Measurements from ENCODE around the gene BMP7.

The BMP7 gene

GRCh38 chr20:57263801-57264792 is 2.3 kb downstream of the BMP7 start:
- Histone ChIP-seq H3K27ac (ENCODE audit: low read length) (no peak overlapping the region), H3K4me3 (ENCODE audit: low read depth in 1 of 2, low read length in 2 of 2) (peak overlapping the region in 1 of 2 donors; percentile 16)

DNA sequence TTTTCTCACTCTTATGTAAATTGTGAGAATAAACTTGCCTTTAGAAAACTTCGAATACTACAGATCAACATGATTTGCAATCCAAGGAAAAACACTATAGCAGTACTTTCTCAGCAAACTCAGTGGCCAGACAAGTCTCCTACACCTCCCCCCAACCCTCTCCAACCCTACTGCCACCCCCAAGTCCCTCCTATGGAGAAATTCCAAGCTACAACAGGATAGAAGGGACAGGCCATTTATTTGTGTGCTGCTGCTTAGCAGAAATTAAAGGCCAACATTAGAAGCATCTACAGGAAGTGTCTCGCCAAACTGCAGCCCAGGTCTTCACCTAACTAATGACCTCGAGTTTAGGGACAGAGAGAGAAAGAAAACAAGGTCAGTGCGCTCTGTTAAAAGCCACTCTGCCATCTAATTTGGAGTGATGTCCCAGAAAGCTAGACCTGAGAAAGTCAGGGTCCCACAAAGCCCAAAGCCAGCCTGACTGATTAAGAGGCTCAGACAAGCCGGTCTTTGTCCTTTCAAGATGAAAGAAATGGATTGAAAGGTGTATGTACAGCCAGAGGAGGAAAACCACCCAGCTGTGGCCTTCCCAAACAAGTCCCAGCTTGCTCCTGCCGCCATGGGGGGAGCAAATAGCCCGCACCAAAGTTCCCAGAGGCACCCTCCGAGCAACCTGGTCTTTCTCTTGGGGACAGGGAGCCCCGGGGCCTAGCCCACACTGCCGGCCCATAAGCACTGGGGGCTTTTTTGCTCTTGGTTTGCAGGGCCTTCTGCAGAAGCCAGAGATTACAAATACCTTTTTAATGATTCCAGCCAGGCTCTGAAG is 3.4 kb downstream of the BMP7 start:
- H3K27ac ChIP-seq (ENCODE audit: low read length): no peak overlapping the region
- H3K9me3 ChIP-seq (ENCODE audit: control insufficient read depth in 1 of 2, low read length in 2 of 2): no peaks in the 10 kb centered on the region
- H3K4me3 ChIP-seq (ENCODE audit: low read depth in 1 of 2, low read length in 2 of 2): no peak overlapping the region
- H3K4me1 ChIP-seq (ENCODE audit: control insufficient read depth in 1 of 2, insufficient read depth in 2 of 2, low read length in 2 of 2): peaks cover 0 to 28% of the 10 kb centered on the region in 2 donors
- H3K27me3 ChIP-seq (ENCODE audit: low read depth, low read length): peaks cover 24% of the 10 kb centered on the region
- no peaks in the 10 kb centered on the region for H3K36me3 ChIP-seq (ENCODE audit: control insufficient read depth in 1 of 2, insufficient read depth in 2 of 2, low read length in 2 of 2)

More at GRCh38 chr20:57263801-57264792, 2.3 kb downstream of the BMP7 start:
- Histone ChIP-seq H3K36me3 (ENCODE audit: control insufficient read depth in 1 of 2, insufficient read depth in 2 of 2, low read length in 2 of 2) (no peaks in the 10 kb centered on the region), H3K9me3 (ENCODE audit: control insufficient read depth in 1 of 2, low read length in 2 of 2) (no peaks in the 10 kb centered on the region), H3K4me1 (ENCODE audit: control insufficient read depth in 1 of 2, insufficient read depth in 2 of 2, low read length in 2 of 2) (peaks cover 0 to 28% of the 10 kb centered on the region in 2 donors), H3K27me3 (ENCODE audit: low read depth, low read length) (peaks cover 31% of the 10 kb centered on the region)

DNA sequence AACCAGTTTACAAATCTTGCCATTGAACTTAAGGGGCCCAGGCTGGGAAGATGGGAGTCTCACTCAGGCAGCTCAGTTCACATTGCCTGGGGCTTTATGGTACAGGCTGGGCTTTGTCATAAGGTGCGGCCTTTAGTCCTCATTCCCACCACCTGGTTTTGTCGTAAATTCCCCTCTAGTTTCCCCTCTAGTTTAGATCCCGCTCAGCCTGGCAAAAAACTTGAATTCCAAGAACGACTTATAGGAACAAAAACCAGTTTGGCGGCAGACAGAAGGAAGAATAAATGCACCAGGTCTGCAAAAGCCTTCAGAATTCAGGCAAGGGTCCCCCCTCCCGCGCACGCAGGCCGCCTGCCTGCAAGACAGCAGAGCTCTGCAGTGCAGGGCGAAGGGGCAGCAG is 4.1 kb downstream of the BMP7 start:
- H3K36me3 ChIP-seq (ENCODE audit: control insufficient read depth in 1 of 2, insufficient read depth in 2 of 2, low read length in 2 of 2): no peaks in the 10 kb centered on the region
- no peak overlapping the region for H3K27ac ChIP-seq (ENCODE audit: low read length)
- H3K9me3 ChIP-seq (ENCODE audit: control insufficient read depth in 1 of 2, low read length in 2 of 2): no peaks in the 10 kb centered on the region
- no peak overlapping the region for H3K4me3 ChIP-seq (ENCODE audit: low read depth in 1 of 2, low read length in 2 of 2)
- peaks cover 0 to 28% of the 10 kb centered on the region in 2 donors for H3K4me1 ChIP-seq (ENCODE audit: control insufficient read depth in 1 of 2, insufficient read depth in 2 of 2, low read length in 2 of 2)
- H3K27me3 ChIP-seq (ENCODE audit: low read depth, low read length): peaks cover 20% of the 10 kb centered on the region

GRCh38 chr20:57261457-57262251 is 4.8 kb downstream of the BMP7 start:
- Histone ChIP-seq H3K27ac (ENCODE audit: low read length) (no peak overlapping the region), H3K27me3 (ENCODE audit: low read depth, low read length) (peaks cover 13% of the 10 kb centered on the region), H3K4me3 (ENCODE audit: low read depth in 1 of 2, low read length in 2 of 2) (no peak overlapping the region), H3K9me3 (ENCODE audit: control insufficient read depth in 1 of 2, low read length in 2 of 2) (no peaks in the 10 kb centered on the region), H3K36me3 (ENCODE audit: control insufficient read depth in 1 of 2, insufficient read depth in 2 of 2, low read length in 2 of 2) (no peaks in the 10 kb centered on the region), H3K4me1 (ENCODE audit: control insufficient read depth in 1 of 2, insufficient read depth in 2 of 2, low read length in 2 of 2) (peaks cover 0 to 24% of the 10 kb centered on the region in 2 donors)

DNA sequence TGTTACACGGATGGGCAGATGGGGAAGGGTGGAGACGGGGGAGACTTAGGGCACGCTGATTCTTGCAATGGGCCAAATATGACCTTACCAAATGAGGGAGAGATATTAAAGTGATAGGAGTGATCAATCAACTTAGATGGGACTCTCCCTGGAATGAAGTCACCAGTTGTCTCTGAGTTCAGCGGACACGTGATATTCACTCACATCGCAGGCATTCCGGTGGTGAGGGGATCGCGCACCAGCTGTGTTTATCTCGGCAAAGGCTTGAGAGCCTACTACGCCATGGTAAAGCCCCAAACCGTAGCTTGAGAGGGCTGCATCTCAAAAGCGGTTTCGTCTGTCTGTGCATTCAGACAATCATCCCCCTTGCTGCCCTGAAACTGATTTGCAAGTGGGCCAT is 5.5 kb downstream of the BMP7 start:
- H3K27ac ChIP-seq (ENCODE audit: low read length): no peak overlapping the region
- peaks cover 11% of the 10 kb centered on the region for H3K27me3 ChIP-seq (ENCODE audit: low read depth, low read length)
- peaks cover 0 to 16% of the 10 kb centered on the region in 2 donors for H3K4me1 ChIP-seq (ENCODE audit: control insufficient read depth in 1 of 2, insufficient read depth in 2 of 2, low read length in 2 of 2)
- no peaks in the 10 kb centered on the region for H3K36me3 ChIP-seq (ENCODE audit: control insufficient read depth in 1 of 2, insufficient read depth in 2 of 2, low read length in 2 of 2)
- H3K4me3 ChIP-seq (ENCODE audit: low read depth in 1 of 2, low read length in 2 of 2): no peak overlapping the region
- H3K9me3 ChIP-seq (ENCODE audit: control insufficient read depth in 1 of 2, low read length in 2 of 2): no peaks in the 10 kb centered on the region

DNA sequence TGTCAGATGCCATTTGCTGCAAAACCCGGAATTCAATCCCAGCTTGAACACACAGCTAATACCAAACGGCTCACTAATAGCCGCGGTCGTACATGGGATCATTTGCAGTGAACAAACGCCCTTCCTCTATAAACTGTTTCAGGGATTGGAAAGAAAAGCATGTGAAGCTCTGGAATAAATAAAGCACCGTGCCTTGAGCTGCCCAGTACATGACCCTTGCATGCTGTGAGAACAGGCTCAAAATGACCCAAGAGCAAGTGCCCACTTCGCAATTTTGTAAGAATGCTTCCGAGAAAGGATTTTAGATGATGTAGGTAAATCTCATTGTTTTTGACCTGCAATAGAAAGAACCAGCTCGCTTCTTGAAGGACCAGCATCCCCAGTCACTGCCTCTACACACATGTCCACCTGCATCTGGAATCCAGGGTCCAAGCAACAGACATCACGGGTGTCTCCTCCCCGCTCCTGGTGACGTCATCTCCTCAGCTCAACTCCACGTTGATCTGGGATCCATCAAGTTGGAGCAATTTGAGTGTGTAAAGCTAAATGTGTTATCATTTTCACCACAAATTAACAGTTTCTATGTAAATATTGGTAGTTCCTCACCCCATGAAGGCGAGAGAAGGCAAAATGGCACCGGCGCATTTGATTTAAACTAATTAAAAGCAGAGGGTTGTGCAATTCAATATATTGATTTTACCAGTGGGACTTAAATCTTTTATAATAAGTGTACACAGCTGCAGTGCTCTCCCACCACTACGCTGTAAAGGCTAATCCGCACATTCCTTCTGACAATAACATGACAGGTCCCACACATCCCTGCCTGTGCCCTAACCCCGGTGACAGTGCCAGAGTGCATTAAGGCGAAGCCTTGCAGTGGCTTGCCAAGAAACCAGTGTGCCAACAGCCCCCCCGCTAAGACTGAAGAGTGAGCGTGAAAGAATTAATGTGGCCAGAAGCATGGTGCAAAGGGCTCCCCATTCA is 6.2 kb downstream of the BMP7 start:
- H3K4me3 ChIP-seq (ENCODE audit: low read depth in 1 of 2, low read length in 2 of 2): no peak overlapping the region

GRCh38 chr20:57259121-57259937 is 7.1 kb downstream of the BMP7 start:
- Histone ChIP-seq H3K27ac (ENCODE audit: low read length) (no peak overlapping the region), H3K9me3 (ENCODE audit: control insufficient read depth in 1 of 2, low read length in 2 of 2) (no peaks in the 10 kb centered on the region), H3K4me1 (ENCODE audit: control insufficient read depth in 1 of 2, insufficient read depth in 2 of 2, low read length in 2 of 2) (peaks cover 0 to 6% of the 10 kb centered on the region in 2 donors), H3K27me3 (ENCODE audit: low read depth, low read length) (peaks cover 7% of the 10 kb centered on the region), H3K4me3 (ENCODE audit: low read depth in 1 of 2, low read length in 2 of 2) (no peak overlapping the region), H3K36me3 (ENCODE audit: control insufficient read depth in 1 of 2, insufficient read depth in 2 of 2, low read length in 2 of 2) (no peaks in the 10 kb centered on the region)

More for the DNA sequence above, 6.2 kb downstream of the BMP7 start:
- Histone ChIP-seq H3K36me3 (ENCODE audit: control insufficient read depth in 1 of 2, insufficient read depth in 2 of 2, low read length in 2 of 2) (no peaks in the 10 kb centered on the region), H3K4me1 (ENCODE audit: control insufficient read depth in 1 of 2, insufficient read depth in 2 of 2, low read length in 2 of 2) (peaks cover 0 to 9% of the 10 kb centered on the region in 2 donors), H3K27me3 (ENCODE audit: low read depth, low read length) (peaks cover 7% of the 10 kb centered on the region), H3K9me3 (ENCODE audit: control insufficient read depth in 1 of 2, low read length in 2 of 2) (no peaks in the 10 kb centered on the region), H3K27ac (ENCODE audit: low read length) (no peak overlapping the region)

DNA sequence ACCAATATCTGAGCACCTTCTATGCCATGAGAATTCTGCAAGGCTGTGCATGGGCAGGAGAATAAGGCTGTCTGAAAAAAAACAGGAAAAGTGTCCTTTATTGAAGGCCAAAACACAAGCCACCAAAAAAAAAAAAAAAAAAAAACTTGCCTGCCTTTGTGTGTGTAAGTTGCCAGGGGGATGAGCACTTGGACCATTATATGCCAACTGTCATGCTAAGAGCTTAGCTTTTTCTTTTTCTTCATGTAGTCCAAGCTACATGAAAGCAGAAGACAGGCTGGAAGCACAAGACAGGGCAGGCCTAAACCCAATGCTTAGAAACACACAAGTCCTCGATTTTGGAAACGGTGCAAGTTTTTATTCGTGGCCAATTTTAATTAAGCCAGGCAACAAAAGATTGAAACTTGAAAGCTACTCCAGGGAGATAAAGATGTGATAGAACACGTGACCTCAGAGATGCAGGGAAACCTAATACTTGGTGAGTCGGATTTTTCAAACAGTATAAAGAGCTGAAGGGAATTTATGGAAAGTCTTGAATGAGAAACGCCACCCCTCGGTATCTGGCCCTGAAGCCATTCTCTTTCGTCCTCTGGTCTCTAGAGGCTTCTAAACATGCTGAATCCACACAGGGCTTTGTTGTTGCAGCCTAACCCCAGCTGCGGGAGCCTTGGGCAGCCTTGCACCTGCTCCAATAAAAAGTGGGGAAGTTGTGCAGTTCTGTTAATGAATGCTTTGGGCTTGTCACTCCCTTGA is 8.6 kb downstream of the BMP7 start:
- Histone ChIP-seq H3K27ac (ENCODE audit: low read length) (no peak overlapping the region), H3K36me3 (ENCODE audit: control insufficient read depth in 1 of 2, insufficient read depth in 2 of 2, low read length in 2 of 2) (no peaks in the 10 kb centered on the region), H3K9me3 (ENCODE audit: control insufficient read depth in 1 of 2, low read length in 2 of 2) (no peaks in the 10 kb centered on the region), H3K27me3 (ENCODE audit: low read depth, low read length) (peaks cover under 1% of the 10 kb centered on the region), H3K4me3 (ENCODE audit: low read depth in 1 of 2, low read length in 2 of 2) (no peak overlapping the region), H3K4me1 (ENCODE audit: control insufficient read depth in 1 of 2, insufficient read depth in 2 of 2, low read length in 2 of 2) (no peaks in the 10 kb centered on the region)

DNA sequence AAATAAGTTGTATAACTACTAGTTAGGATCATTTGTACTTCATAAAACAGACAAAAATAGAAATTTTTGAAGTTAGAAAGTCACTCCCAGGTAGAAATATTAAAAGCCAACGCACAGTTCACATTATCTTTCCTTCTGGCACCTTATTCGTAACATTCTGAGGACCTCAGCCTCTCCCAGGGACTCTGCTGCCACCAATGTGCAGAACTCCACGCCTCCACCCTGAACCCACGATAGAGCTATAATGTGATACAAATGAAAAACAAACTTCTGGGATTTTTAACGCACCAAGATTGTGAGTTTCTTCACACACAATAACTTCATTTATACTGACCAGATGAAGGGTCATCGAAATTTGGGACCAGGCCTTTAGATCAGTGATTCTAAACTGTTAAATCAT is 9.5 kb downstream of the BMP7 start:
- H3K27me3 ChIP-seq (ENCODE audit: low read depth, low read length): no peaks in the 10 kb centered on the region
- no peak overlapping the region for H3K4me3 ChIP-seq (ENCODE audit: low read depth in 1 of 2, low read length in 2 of 2)
- no peak overlapping the region for H3K27ac ChIP-seq (ENCODE audit: low read length)
- H3K4me1 ChIP-seq (ENCODE audit: control insufficient read depth in 1 of 2, insufficient read depth in 2 of 2, low read length in 2 of 2): no peaks in the 10 kb centered on the region
- no peaks in the 10 kb centered on the region for H3K9me3 ChIP-seq (ENCODE audit: control insufficient read depth in 1 of 2, low read length in 2 of 2)
- H3K36me3 ChIP-seq (ENCODE audit: control insufficient read depth in 1 of 2, insufficient read depth in 2 of 2, low read length in 2 of 2): no peaks in the 10 kb centered on the region

Data from muscle layer of duodenum (tissue), 2 donors.